GM18511 (cell line): ENCODE measurements around the gene LY6G6F.

ENCODE experiments used
- ATAC-seq: cut with Tn5 transposase; IDR thresholded peaks from one replicate; pipeline ENCODE4 v1.9.1; 2021; ENCODE audit warnings: mild to moderate bottlenecking, moderate library complexity; ENCODE audit not compliant: unreplicated experiment

The LY6G6F gene

GRCh38 chr6:31722173-31722572, 15.5 kb downstream of the LY6G6F start:
- no peak for ATAC-seq

- ATAC-seq = no peak
These were observed 16.7 kb downstream of the LY6G6F start, which contains the start of gene MPIG6B for GRCh38 chr6:31723245-31723979. Gene MPIG6B (plus strand): TSS chr6:31723373. CDS start chr6:31723384, 11 bp downstream.

- no peak for ATAC-seq
These were observed 17.5 kb downstream of the LY6G6F start for GRCh38 chr6:31723980-31724691.

GRCh38 chr6:31725502-31726350, 19.1 kb downstream of the LY6G6F start:
- ATAC-seq = no peak

GRCh38 chr6:31727034-31727716, 20.5 kb downstream of the LY6G6F start:
- peak; percentile 64 for ATAC-seq

- ATAC-seq = peak; percentile 2
These were observed 21.3 kb downstream of the LY6G6F start for GRCh38 chr6:31727717-31728671.

GRCh38 chr6:31728767-31729514, 22.3 kb downstream of the LY6G6F start, which contains the start of gene DDAH2:
Gene DDAH2 (minus strand): TSS chr6:31729299. CDS start chr6:31729161, 138 bp downstream.
- no peak for ATAC-seq

- peak; percentile 63 for ATAC-seq
These were observed 22.9 kb downstream of the LY6G6F start for GRCh38 chr6:31729515-31729978.

GRCh38 chr6:31729979-31730630, 23.4 kb downstream of the LY6G6F start:
- ATAC-seq = peak; percentile 47

GRCh38 chr6:31730631-31731086, 24.0 kb downstream of the LY6G6F start:
- no peak for ATAC-seq

- no peak for ATAC-seq
These were observed 25.4 kb downstream of the LY6G6F start for GRCh38 chr6:31732029-31732428.

- no peak for ATAC-seq
These were observed 27.1 kb downstream of the LY6G6F start for GRCh38 chr6:31733734-31734133.

- no peak for ATAC-seq
These were observed 27.7 kb downstream of the LY6G6F start for GRCh38 chr6:31734247-31734820.

- no peak for ATAC-seq
These were observed 28.2 kb downstream of the LY6G6F start for GRCh38 chr6:31734821-31735406.

GRCh38 chr6:31736021-31736767, 29.5 kb downstream of the LY6G6F start, which contains the start of gene CLIC1:
Gene CLIC1 (minus strand): TSS chr6:31736530. CDS start chr6:31736300, 230 bp downstream.
- ATAC-seq = no peak

- ATAC-seq = no peak
These were observed 30.2 kb downstream of the LY6G6F start for GRCh38 chr6:31736768-31737314.
